ENCODE measurements around the gene CGB7. TPM values are rescaled to one million over a fixed set of nuclear protein-coding genes. Genes with fewer than 3 reads are reported as not detected.
A peak's percentile ranks its signal among the peaks of the same experiment; 100 is the strongest.

Gene CGB7
- total and polyA plus RNA-seq, 9 of the 15 experiments (the other 6 are each of a cell fraction or from before 2014, with no cell fraction given) = not detected

DNA sequence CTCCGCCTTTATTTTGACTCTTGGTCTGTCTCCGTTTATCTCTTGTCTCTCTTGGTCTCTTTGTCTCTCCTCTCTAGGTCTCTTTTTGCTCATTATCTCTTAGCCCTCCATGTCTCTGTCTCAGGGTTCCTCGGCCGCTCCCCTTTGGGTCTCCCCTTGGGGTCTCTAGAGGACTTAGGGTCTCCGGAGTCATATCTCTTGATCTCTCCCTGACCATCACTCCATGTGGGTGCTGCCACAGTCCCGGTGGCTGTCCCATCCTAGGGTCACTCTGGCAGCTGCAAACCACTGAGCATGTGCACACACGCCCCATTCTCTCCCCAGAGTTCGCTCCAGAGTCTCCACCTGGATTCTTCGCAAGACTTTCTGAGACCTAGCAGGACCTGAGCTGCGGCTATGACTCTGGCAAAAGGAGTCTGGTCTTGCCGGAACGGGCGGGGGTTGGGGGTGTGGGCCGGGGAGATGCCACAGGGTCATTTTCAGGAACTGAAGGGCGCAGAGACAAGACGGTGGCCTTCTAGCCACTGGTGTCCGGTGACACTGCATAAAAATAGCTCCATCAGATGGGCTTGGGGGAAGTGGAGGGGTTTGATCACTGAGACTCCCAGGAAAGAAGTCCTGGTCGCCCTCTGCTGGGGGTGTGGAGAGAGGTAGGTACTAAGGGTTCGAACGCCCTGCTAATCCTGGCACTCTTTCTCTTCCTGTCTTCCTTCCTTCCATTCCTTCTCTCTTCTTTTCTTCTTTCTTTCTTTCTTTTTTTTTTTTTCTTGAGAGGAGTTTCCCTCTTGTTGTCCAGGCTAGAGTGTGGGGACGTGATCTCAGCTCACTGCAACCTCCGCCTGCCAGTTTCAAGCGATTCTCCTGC lies 16.2 kb upstream of the CGB7 start (continued):
- TF ChIP-seq MCM2 (IDR thresholded peaks at IDR 0.05; ENCODE audit: low read depth) (no peak), ZFPM2 (CRISPR knock-in tag; IDR thresholded peaks at IDR 0.05) (no peak), BHLHE40 (IDR thresholded peaks at IDR 0.05; ENCODE audit: low read length) (no peak), MXI1 (IDR thresholded peaks at IDR 0.05; ENCODE audit: low read depth, low read length) (no peak), CBX5 (IDR thresholded peaks at IDR 0.05; ENCODE audit: borderline replicate concordance, low read depth) (no peak), GABPB2 (CRISPR knock-in tag; conservative IDR thresholded peaks at IDR 0.05) (no peak), COPS2 (conservative IDR thresholded peaks at IDR 0.05) (no peak), TFAM (CRISPR knock-in tag; conservative IDR thresholded peaks at IDR 0.05) (no peak), ZKSCAN1 (IDR thresholded peaks at IDR 0.05; ENCODE audit: low read depth, low read length) (no peak), CBX3 (IDR thresholded peaks at IDR 0.05; ENCODE audit: borderline replicate concordance in 1 of 2, low read length in 2 of 2) (peak in 1 of 2 experiments; percentile 14; a peak in 1 of 3 replicates), BRD4 (IDR thresholded peaks at IDR 0.05) (no peak), NELFE (IDR thresholded peaks at IDR 0.05; ENCODE audit: insufficient read depth, insufficient read length) (no peak), MTA3 (IDR thresholded peaks at IDR 0.05; ENCODE audit: borderline replicate concordance) (no peak), RBFOX2 (IDR thresholded peaks at IDR 0.05; ENCODE audit: low read depth, low read length) (0 out of 2 replicates have a peak, but pooled peaks have one; percentile 21), FOXP1 (CRISPR knock-in tag; IDR thresholded peaks at IDR 0.05) (no peak)
- TF ChIP-seq, protein P1, sequence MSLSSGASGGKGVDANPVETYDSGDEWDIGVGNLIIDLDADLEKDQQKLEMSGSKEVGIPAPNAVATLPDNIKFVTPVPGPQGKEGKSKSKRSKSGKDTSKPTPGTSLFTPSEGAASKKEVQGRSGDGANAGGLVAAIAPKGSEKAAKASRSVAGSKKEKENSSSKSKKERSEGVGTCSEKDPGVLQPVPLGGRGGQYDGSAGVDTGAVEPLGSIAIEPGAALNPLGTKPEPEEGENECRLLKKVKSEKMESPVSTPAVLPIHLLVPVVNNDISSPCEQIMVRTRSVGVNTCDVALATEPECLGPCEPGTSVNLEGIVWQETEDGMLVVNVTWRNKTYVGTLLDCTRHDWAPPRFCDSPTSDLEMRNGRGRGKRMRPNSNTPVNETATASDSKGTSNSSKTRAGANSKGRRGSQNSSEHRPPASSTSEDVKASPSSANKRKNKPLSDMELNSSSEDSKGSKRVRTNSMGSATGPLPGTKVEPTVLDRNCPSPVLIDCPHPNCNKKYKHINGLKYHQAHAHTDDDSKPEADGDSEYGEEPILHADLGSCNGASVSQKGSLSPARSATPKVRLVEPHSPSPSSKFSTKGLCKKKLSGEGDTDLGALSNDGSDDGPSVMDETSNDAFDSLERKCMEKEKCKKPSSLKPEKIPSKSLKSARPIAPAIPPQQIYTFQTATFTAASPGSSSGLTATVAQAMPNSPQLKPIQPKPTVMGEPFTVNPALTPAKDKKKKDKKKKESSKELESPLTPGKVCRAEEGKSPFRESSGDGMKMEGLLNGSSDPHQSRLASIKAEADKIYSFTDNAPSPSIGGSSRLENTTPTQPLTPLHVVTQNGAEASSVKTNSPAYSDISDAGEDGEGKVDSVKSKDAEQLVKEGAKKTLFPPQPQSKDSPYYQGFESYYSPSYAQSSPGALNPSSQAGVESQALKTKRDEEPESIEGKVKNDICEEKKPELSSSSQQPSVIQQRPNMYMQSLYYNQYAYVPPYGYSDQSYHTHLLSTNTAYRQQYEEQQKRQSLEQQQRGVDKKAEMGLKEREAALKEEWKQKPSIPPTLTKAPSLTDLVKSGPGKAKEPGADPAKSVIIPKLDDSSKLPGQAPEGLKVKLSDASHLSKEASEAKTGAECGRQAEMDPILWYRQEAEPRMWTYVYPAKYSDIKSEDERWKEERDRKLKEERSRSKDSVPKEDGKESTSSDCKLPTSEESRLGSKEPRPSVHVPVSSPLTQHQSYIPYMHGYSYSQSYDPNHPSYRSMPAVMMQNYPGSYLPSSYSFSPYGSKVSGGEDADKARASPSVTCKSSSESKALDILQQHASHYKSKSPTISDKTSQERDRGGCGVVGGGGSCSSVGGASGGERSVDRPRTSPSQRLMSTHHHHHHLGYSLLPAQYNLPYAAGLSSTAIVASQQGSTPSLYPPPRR (CRISPR knock-in tag; IDR thresholded peaks at IDR 0.05; ENCODE audit: borderline replicate concordance) = no peak
- TF ChIP-seq, protein P2, sequence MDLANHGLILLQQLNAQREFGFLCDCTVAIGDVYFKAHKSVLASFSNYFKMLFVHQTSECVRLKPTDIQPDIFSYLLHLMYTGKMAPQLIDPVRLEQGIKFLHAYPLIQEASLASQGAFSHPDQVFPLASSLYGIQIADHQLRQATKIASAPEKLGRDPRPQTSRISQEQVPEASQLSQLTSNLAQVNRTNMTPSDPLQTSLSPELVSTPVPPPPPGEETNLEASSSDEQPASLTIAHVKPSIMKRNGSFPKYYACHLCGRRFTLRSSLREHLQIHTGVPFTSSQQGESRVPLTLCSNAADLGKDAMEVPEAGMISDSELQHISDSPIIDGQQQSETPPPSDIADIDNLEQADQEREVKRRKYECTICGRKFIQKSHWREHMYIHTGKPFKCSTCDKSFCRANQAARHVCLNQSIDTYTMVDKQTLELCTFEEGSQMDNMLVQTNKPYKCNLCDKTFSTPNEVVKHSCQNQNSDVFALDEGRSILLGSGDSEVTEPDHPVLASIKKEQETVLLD (IDR thresholded peaks at IDR 0.05) = peak; percentile 63; the same call in 1 of the 2 replicates
